A673 (cell line): ENCODE data around the gene CDKN2B. TPM values are rescaled to one million over a fixed set of nuclear protein-coding genes. Genes with fewer than 3 reads are reported as not detected.

Experiments
- BruUV-seq: library from RNA; stranded (reverse); fragments of 400-500 nt; replicated peaks from 2 replicates; lab custom pipeline; 2021; lab: Mats Ljungman, UMichigan
- CTCF ChIA-PET: fragments of 300-600 bp; sonication (Branson Sonifier 250); formaldehyde crosslinking; loops from one replicate; lab custom pipeline; 2022; ENCODE audit warnings: antibody characterized with exemption; lab: Charles Lee
- POLR2A ChIA-PET: fragments of 300-600 bp; sonication (Branson Sonifier 250); formaldehyde crosslinking; loops from one replicate; lab custom pipeline; 2022; ENCODE audit warnings: antibody characterized with exemption; ENCODE audit not compliant: low non-redundant PET; lab: Charles Lee
- DNase-seq: peaks from one replicate; pipeline ENCODE4 v3.0.0-alpha.2; 2015; ENCODE audit warnings: low spot score
- H3K27ac ChIP-seq: fragments of 200-600 bp; sonication (generic); 2 replicates; pipeline ENCODE4 v1.5.1; 2016; ENCODE audit warnings: mixed run types, low read depth, mild to moderate bottlenecking, mixed read lengths, antibody characterized with exemption, low read length; ENCODE audit not compliant: poor library complexity, severe bottlenecking
- H3K27me3 ChIP-seq: fragments of 200-600 bp; sonication (generic); replicated peaks from 2 replicates; pipeline ENCODE4 v1.6.1; 2017; ENCODE audit warnings: mixed run types, low read depth, mild to moderate bottlenecking, mixed read lengths, antibody characterized with exemption, low read length; ENCODE audit not compliant: insufficient read depth, poor library complexity
- H3K36me3 ChIP-seq: fragments of 200-600 bp; sonication (generic); 2 replicates; pipeline ENCODE4 v1.6.1; 2016; ENCODE audit warnings: mixed run types, mild to moderate bottlenecking, mixed read lengths, antibody characterized with exemption, low read length; ENCODE audit not compliant: insufficient read depth, poor library complexity, severe bottlenecking
- H3K4me1 ChIP-seq: fragments of 200-600 bp; sonication (generic); 2 replicates; pipeline ENCODE4 v1.6.1; 2017; ENCODE audit warnings: mixed run types, mild to moderate bottlenecking, mixed read lengths, antibody characterized with exemption, low read length; ENCODE audit not compliant: insufficient read depth, poor library complexity, severe bottlenecking
- H3K4me3 ChIP-seq: fragments of 200-600 bp; sonication (generic); 2 replicates; pipeline ENCODE4 v1.5.1; 2016; ENCODE audit warnings: low read depth, mixed run types, mild to moderate bottlenecking, mixed read lengths, low read length; ENCODE audit not compliant: poor library complexity, severe bottlenecking
- H3K9me3 ChIP-seq: fragments of 200-600 bp; sonication (generic); 2 replicates; pipeline ENCODE4 v1.6.1; 2016; ENCODE audit warnings: mixed run types, low read depth, mild to moderate bottlenecking, mixed read lengths, antibody characterized with exemption, low read length; ENCODE audit not compliant: poor library complexity, severe bottlenecking
- CTCF ChIP-seq: fragments of 300-800, 200-600 bp; sonication (generic); conservative IDR thresholded peaks from 2 replicates; pipeline ENCODE4 v1.5.1; 2017; ENCODE audit warnings: low read depth, mild to moderate bottlenecking, antibody characterized with exemption, low read length, moderate library complexity, mixed read lengths
- EZH2 ChIP-seq: fragments of 200-600 bp; sonication (generic); IDR thresholded peaks from 2 replicates; pipeline ENCODE4 v1.6.1; 2017; ENCODE audit warnings: borderline replicate concordance, low read depth, mild to moderate bottlenecking, mixed read lengths, antibody characterized with exemption, low read length; ENCODE audit not compliant: poor library complexity, severe bottlenecking
- intact Hi-C: fragments of 100-400 bp; cut with micrococcal nuclease; formaldehyde crosslinking; loops from one replicate; pipeline ENCODE4 v1.10.0; 2022; ENCODE audit not compliant: unreplicated experiment
- total RNA-seq: library from RNA; stranded (reverse); gene quantifications from 2 replicates; pipeline ENCODE4 v1.2.3, GENCODE V29; 2021

CDKN2B gene
- total RNA-seq, 1 experiment from 2014 or later, result not detected

- H3K4me3 ChIP-seq, result no peak overlapping the region
- CTCF ChIA-PET, result no interaction called here
- no TSS peak for BruUV-seq
- intact Hi-C loops, result no loop called here
- no peak for DNase-seq
- no peaks in the 10 kb centered on the region for H3K4me1 ChIP-seq
- no peaks in the 10 kb centered on the region for H3K27me3 ChIP-seq
- TF ChIP-seq EZH2 (no peak), CTCF (no peak)
- no peaks in the 10 kb centered on the region for H3K36me3 ChIP-seq
- H3K9me3 ChIP-seq, result no peaks in the 10 kb centered on the region
- POLR2A ChIA-PET, result no interaction called here
- H3K27ac ChIP-seq, result no peak overlapping the region
Measured at GRCh38 chr9:22030101-22030598, 21.0 kb upstream of the CDKN2B start.

DNA sequence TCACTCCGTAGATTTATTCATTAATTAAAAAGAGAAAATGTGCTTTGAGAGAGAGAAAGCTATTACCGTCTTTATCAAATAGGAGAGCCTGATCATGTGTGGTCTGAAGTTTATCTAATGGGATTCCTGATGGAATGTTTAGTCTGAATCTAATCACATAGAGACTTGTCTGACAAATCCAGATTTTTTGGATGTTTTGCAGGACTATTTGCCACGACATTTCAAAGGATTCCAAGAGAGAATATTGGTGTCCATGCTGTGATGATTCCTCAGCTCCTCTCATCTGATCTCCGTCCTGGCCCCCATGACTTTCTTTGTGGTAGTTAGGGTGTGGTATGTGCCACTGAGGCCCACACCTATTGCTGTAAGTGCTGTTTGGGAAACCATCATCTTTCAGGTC, 20.1 kb upstream of the CDKN2B start:
- Histone ChIP-seq H3K27me3 (no peaks in the 10 kb centered on the region), H3K27ac (no peak overlapping the region), H3K9me3 (no peaks in the 10 kb centered on the region), H3K4me3 (no peak overlapping the region), H3K4me1 (no peaks in the 10 kb centered on the region), H3K36me3 (no peaks in the 10 kb centered on the region)
- TF ChIP-seq CTCF (no peak), EZH2 (no peak)
- CTCF ChIA-PET, result no interaction called here
- DNase-seq, result no peak
- no TSS peak for BruUV-seq
- POLR2A ChIA-PET, result no interaction called here
- intact Hi-C loops, result no loop called here

DNA sequence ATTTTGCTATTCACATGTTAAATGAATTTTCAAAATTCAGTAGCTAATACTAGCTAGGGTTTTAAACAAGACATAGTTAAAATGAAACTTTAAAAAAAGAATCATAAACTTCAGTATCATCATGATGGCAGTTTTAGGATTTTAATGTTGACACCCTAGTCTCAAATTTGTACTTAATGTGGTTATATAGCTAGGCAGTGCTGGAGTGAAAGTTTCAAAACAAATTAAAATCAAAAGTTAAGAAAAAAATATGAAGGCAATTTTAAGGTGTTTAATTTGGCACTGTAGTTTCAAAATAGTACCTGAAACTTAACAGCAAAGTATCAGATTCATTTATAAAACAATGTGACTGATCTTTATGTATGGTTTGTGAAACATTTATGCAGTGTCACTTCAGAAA, 19.3 kb upstream of the CDKN2B start:
- Histone ChIP-seq H3K4me1 (no peaks in the 10 kb centered on the region), H3K27ac (no peak overlapping the region), H3K27me3 (no peaks in the 10 kb centered on the region), H3K9me3 (no peaks in the 10 kb centered on the region), H3K36me3 (no peaks in the 10 kb centered on the region), H3K4me3 (no peak overlapping the region)
- ChIA-PET POLR2A (no interaction called here), CTCF (no interaction called here)
- no peak for DNase-seq
- TF ChIP-seq EZH2 (no peak), CTCF (no peak)
- no TSS peak for BruUV-seq
- intact Hi-C loops, result no loop called here
